Subcutaneous adipose tissue (tissue), 4 donors: ENCODE results near the gene ST3GAL2. TPM values are rescaled to one million over a fixed set of nuclear protein-coding genes. Genes with fewer than 3 reads are reported as not detected.

ENCODE experiments used
- CTCF ChIP-seq: fragments of 450-650 bp; IDR thresholded peaks from one replicate; pipeline ENCODE4 v1.5.1; 2016; ENCODE audit warnings: low read depth, mild to moderate bottlenecking, control low read depth, antibody characterized with exemption, moderate library complexity
- total RNA-seq, 4 donors: library from RNA; depleted of rRNA; stranded (reverse); fragments of >200 nt; gene quantifications; one replicate each; pipeline ENCODE4 v1.1.0, GENCODE V29; 2016

The ST3GAL2 gene
- total RNA-seq, 4 donors from 2014 or later: 9.9 to 14.1 (median 13.1) TPM

GRCh38 chr16:70453117-70453891 lies 14.4 kb upstream of the ST3GAL2 start:
- TF ChIP-seq CTCF: no peak

GRCh38 chr16:70448075-70448474 lies 9.2 kb upstream of the ST3GAL2 start:
- no peak for TF ChIP-seq CTCF

GRCh38 chr16:70444249-70445063 lies 5.6 kb upstream of the ST3GAL2 start:
- TF ChIP-seq CTCF: no peak

GRCh38 chr16:70442344-70442743 lies 3.4 kb upstream of the ST3GAL2 start:
- no peak for TF ChIP-seq CTCF

GRCh38 chr16:70441406-70441990 lies 2.6 kb upstream of the ST3GAL2 start:
- TF ChIP-seq CTCF: no peak

- no peak for TF ChIP-seq CTCF
Measured at GRCh38 chr16:70440009-70440692, 1.3 kb upstream of the ST3GAL2 start.
